Fibroblast of villous mesenchyme (primary cell): Measurements from ENCODE around the gene CPTP. TPM values are rescaled to one million over a fixed set of nuclear protein-coding genes. Genes with fewer than 3 reads are reported as not detected.

Source experiments
- DNase-seq: peaks from one replicate; pipeline ENCODE4 v3.0.0-alpha.2; 2010; ENCODE audit warnings: low read depth
- H3K4me3 ChIP-seq: 2 replicates; pipeline ENCODE4 v1.5.1; 2011; ENCODE audit warnings: low read depth, mild to moderate bottlenecking, low read length
- CTCF ChIP-seq: IDR thresholded peaks from 2 replicates; pipeline ENCODE4 v1.5.1; 2012; ENCODE audit warnings: low read depth, mild to moderate bottlenecking, low read length; ENCODE audit not compliant: insufficient read depth
- total RNA-seq: library from RNA; depleted of rRNA; stranded (reverse); fragments of >200 nt; gene quantifications from 2 replicates; pipeline ENCODE4 v1.2.3, GENCODE V29; 2012

The CPTP gene
- total RNA-seq, 1 donor, result 11.7 TPM

GRCh38 chr1:1336931-1337792 lies 12.6 kb downstream of the CPTP start:
- TF ChIP-seq CTCF, result no peak
- H3K4me3 ChIP-seq, result no peak overlapping the region

GRCh38 chr1:1337793-1338147 lies 13.2 kb downstream of the CPTP start:
- H3K4me3 ChIP-seq, result no peak overlapping the region
- TF ChIP-seq CTCF, result no peak
- no peak for DNase-seq

More at GRCh38 chr1:1336931-1337792, 12.6 kb downstream of the CPTP start:
- no peak for DNase-seq

GRCh38 chr1:1338278-1338677 lies 13.7 kb downstream of the CPTP start:
- no peak overlapping the region for H3K4me3 ChIP-seq
- no peak for TF ChIP-seq CTCF
- DNase-seq, result no peak

- no peak for DNase-seq
- TF ChIP-seq CTCF, result no peak
- no peak overlapping the region for H3K4me3 ChIP-seq
Observed at GRCh38 chr1:1340185-1340584, 15.6 kb downstream of the CPTP start.

- no peak for DNase-seq
- no peak overlapping the region for H3K4me3 ChIP-seq
- TF ChIP-seq CTCF, result no peak
Observed at GRCh38 chr1:1340791-1341548, 16.4 kb downstream of the CPTP start.

- H3K4me3 ChIP-seq, result no peak overlapping the region
- no peak for DNase-seq
- no peak for TF ChIP-seq CTCF
Observed at GRCh38 chr1:1341549-1342021, 17.0 kb downstream of the CPTP start.
